Activated T-cell treated with anti-CD3 and anti-CD28 coated beads, Interleukin-2, amount 50 U/mL, for 4 hours (primary cell): ENCODE data around the gene TEX50. TPM values are rescaled to one million over a fixed set of nuclear protein-coding genes. Genes with fewer than 3 reads are reported as not detected.
"Not testable (repeated sequence)": the region's sequence is repeated elsewhere in the genome, so short reads cannot be mapped to it uniquely, and the experiment has no call there.

Experiments used
- ATAC-seq, 2 donors: fragments of 200-7000 bp; cut with Tn5 transposase; one replicate each; pipeline ENCODE4 v1.10.0; 2021
- DNase-seq: peaks from one replicate; pipeline ENCODE4 v3.0.0-alpha.2; 2020
- H3K27me3 Mint-ChIP-seq: one replicate; pipeline ENCODE4 v1.8.0; 2021; ENCODE audit warnings: low read depth, mixed read lengths
- H3K36me3 Mint-ChIP-seq: one replicate; pipeline ENCODE4 v1.8.0; 2022; ENCODE audit warnings: mixed read lengths; ENCODE audit not compliant: insufficient read depth
- H3K4me1 Mint-ChIP-seq: one replicate; pipeline ENCODE4 v1.8.0; 2021; ENCODE audit warnings: low read depth, mixed read lengths
- H3K4me3 Mint-ChIP-seq: one replicate; pipeline ENCODE4 v1.8.0; 2021; ENCODE audit warnings: mild to moderate bottlenecking, moderate library complexity, mixed read lengths
- H3K9me3 Mint-ChIP-seq: one replicate; pipeline ENCODE4 v1.8.0; 2021; ENCODE audit warnings: mixed read lengths
- total RNA-seq, 3 donors: library from RNA; stranded (reverse); gene quantifications; one replicate each; pipeline ENCODE4 v1.2.1, GENCODE V29; 2021

Gene TEX50
- total RNA-seq, 3 donors from 2014 or later: not detected

GRCh38 chr1:173639102-173639501 lies 4.0 kb downstream of the TEX50 start:
- no peaks in the 10 kb centered on the region for H3K4me1 Mint-ChIP-seq
- ATAC-seq (no peak), DNase-seq (no peak)
- H3K4me3 Mint-ChIP-seq: no peak overlapping the region
- H3K27me3 Mint-ChIP-seq: no peaks in the 10 kb centered on the region
- H3K9me3 Mint-ChIP-seq: peaks cover 8% of the 10 kb centered on the region
- no peaks in the 10 kb centered on the region for H3K36me3 Mint-ChIP-seq

GRCh38 chr1:173642450-173643139 lies 7.5 kb downstream of the TEX50 start:
- H3K36me3 Mint-ChIP-seq, H3K27me3 Mint-ChIP-seq, H3K4me3 Mint-ChIP-seq, ATAC-seq, H3K9me3 Mint-ChIP-seq, H3K4me1 Mint-ChIP-seq, DNase-seq: not testable (repeated sequence)

GRCh38 chr1:173646656-173647055 lies 11.5 kb downstream of the TEX50 start:
- no peaks in the 10 kb centered on the region for H3K9me3 Mint-ChIP-seq

GRCh38 chr1:173648880-173649605 lies 13.9 kb downstream of the TEX50 start:
- no peaks in the 10 kb centered on the region for H3K4me1 Mint-ChIP-seq
- H3K9me3 Mint-ChIP-seq: no peaks in the 10 kb centered on the region
- DNase-seq (no peak), ATAC-seq (no peak)
- no peak overlapping the region for H3K4me3 Mint-ChIP-seq
- peaks cover 5% of the 10 kb centered on the region for H3K27me3 Mint-ChIP-seq
- no peaks in the 10 kb centered on the region for H3K36me3 Mint-ChIP-seq

More at GRCh38 chr1:173646656-173647055, 11.5 kb downstream of the TEX50 start:
- no peak for ATAC-seq
- H3K27me3 Mint-ChIP-seq: peaks cover 3% of the 10 kb centered on the region
- no peak overlapping the region for H3K4me3 Mint-ChIP-seq
- no peak for DNase-seq
- H3K4me1 Mint-ChIP-seq: no peaks in the 10 kb centered on the region
- H3K36me3 Mint-ChIP-seq: no peaks in the 10 kb centered on the region

GRCh38 chr1:173660306-173660705 lies 25.2 kb downstream of the TEX50 start:
- ATAC-seq (no peak), DNase-seq (no peak)
- Mint-ChIP-seq H3K9me3 (no peaks in the 10 kb centered on the region), H3K36me3 (no peaks in the 10 kb centered on the region), H3K4me3 (no peak overlapping the region), H3K4me1 (no peaks in the 10 kb centered on the region), H3K27me3 (peaks cover 2% of the 10 kb centered on the region)

- Mint-ChIP-seq H3K4me1 (no peaks in the 10 kb centered on the region), H3K9me3 (no peaks in the 10 kb centered on the region), H3K27me3 (no peaks in the 10 kb centered on the region), H3K4me3 (no peak overlapping the region), H3K36me3 (no peaks in the 10 kb centered on the region)
- ATAC-seq (no peak), DNase-seq (no peak)
Observed at GRCh38 chr1:173661271-173661670, 26.1 kb downstream of the TEX50 start.

GRCh38 chr1:173661763-173662162 lies 26.6 kb downstream of the TEX50 start:
- H3K36me3 Mint-ChIP-seq: no peaks in the 10 kb centered on the region
- no peaks in the 10 kb centered on the region for H3K9me3 Mint-ChIP-seq
- no peaks in the 10 kb centered on the region for H3K27me3 Mint-ChIP-seq
- DNase-seq (no peak), ATAC-seq (no peak)
- H3K4me1 Mint-ChIP-seq: no peaks in the 10 kb centered on the region
- H3K4me3 Mint-ChIP-seq: no peak overlapping the region

GRCh38 chr1:173663159-173663558 lies 28.0 kb downstream of the TEX50 start:
- no peaks in the 10 kb centered on the region for H3K36me3 Mint-ChIP-seq

GRCh38 chr1:173666646-173667045 lies 31.5 kb downstream of the TEX50 start:
- ATAC-seq (no peak), DNase-seq (no peak)
- Mint-ChIP-seq H3K27me3 (peaks cover 29% of the 10 kb centered on the region), H3K4me1 (peaks cover 5% of the 10 kb centered on the region), H3K9me3 (no peaks in the 10 kb centered on the region), H3K4me3 (no peak overlapping the region), H3K36me3 (no peaks in the 10 kb centered on the region)

More at GRCh38 chr1:173663159-173663558, 28.0 kb downstream of the TEX50 start:
- Mint-ChIP-seq H3K27me3 (peaks cover 6% of the 10 kb centered on the region), H3K4me1 (no peaks in the 10 kb centered on the region), H3K4me3 (no peak overlapping the region), H3K9me3 (no peaks in the 10 kb centered on the region)
- ATAC-seq (no peak), DNase-seq (no peak)

GRCh38 chr1:173669491-173669941 lies 34.4 kb downstream of the TEX50 start, which contains the start of gene ANKRD45:
TSS of gene ANKRD45 (minus strand) at chr1:173669851. CDS start at chr1:173659418, 10,433 bp downstream.
- Mint-ChIP-seq H3K4me3 (no peak within 1 kb of the TSS), H3K4me1 (peaks cover 5% of the 10 kb centered on the region), H3K36me3 (no peaks in the 10 kb centered on the region), H3K27me3 (peaks cover 29% of the 10 kb centered on the region), H3K9me3 (no peaks in the 10 kb centered on the region)
- DNase-seq: no peak
- peak; percentile 48 to 54 for ATAC-seq

GRCh38 chr1:173674496-173674895 lies 39.4 kb downstream of the TEX50 start:
- ATAC-seq, H3K4me3 Mint-ChIP-seq, H3K9me3 Mint-ChIP-seq, H3K4me1 Mint-ChIP-seq, H3K36me3 Mint-ChIP-seq, DNase-seq: not testable (repeated sequence)
- peaks cover 16% of the 10 kb centered on the region for H3K27me3 Mint-ChIP-seq

GRCh38 chr1:173680152-173680551 lies 45.0 kb downstream of the TEX50 start:
- H3K9me3 Mint-ChIP-seq, H3K36me3 Mint-ChIP-seq: not testable (repeated sequence)

GRCh38 chr1:173682184-173682583 lies 47.0 kb downstream of the TEX50 start:
- DNase-seq: no peak
- no peak overlapping the region for H3K4me3 Mint-ChIP-seq
- peaks cover 4% of the 10 kb centered on the region for H3K9me3 Mint-ChIP-seq
- no peaks in the 10 kb centered on the region for H3K27me3 Mint-ChIP-seq
- ATAC-seq: no peak
- H3K4me1 Mint-ChIP-seq: no peaks in the 10 kb centered on the region
- H3K36me3 Mint-ChIP-seq: no peaks in the 10 kb centered on the region

More at GRCh38 chr1:173680152-173680551, 45.0 kb downstream of the TEX50 start:
- not testable (repeated sequence) for H3K4me1 Mint-ChIP-seq, H3K4me3 Mint-ChIP-seq, DNase-seq, ATAC-seq, H3K27me3 Mint-ChIP-seq

GRCh38 chr1:173683838-173684237 lies 48.7 kb downstream of the TEX50 start:
- H3K27me3 Mint-ChIP-seq, ATAC-seq, H3K9me3 Mint-ChIP-seq, H3K36me3 Mint-ChIP-seq, DNase-seq, H3K4me3 Mint-ChIP-seq, H3K4me1 Mint-ChIP-seq: not testable (repeated sequence)

- ATAC-seq, DNase-seq, H3K27me3 Mint-ChIP-seq, H3K36me3 Mint-ChIP-seq, H3K9me3 Mint-ChIP-seq, H3K4me3 Mint-ChIP-seq, H3K4me1 Mint-ChIP-seq: not testable (repeated sequence)
Observed at GRCh38 chr1:173685121-173685520, 50.0 kb downstream of the TEX50 start.
